K562 (cell line): ENCODE results near the gene CFL1. TPM values are rescaled to one million over a fixed set of nuclear protein-coding genes. Genes with fewer than 3 reads are reported as not detected.

Experiments used
- ATAC-seq: fragments of 200-7000 bp; cut with Tn5 transposase; 3 replicates; pipeline ENCODE4 v1.9.1; 2020; ENCODE audit warnings: moderate library complexity
- BruUV-seq: library from RNA; stranded (reverse); fragments of 400-500 nt; replicated peaks from 2 replicates; lab custom pipeline; 2021; lab: Mats Ljungman, UMichigan
- CTCF ChIA-PET: fragments of 300-600 bp; formaldehyde crosslinking; extraction: SDS; loops from one replicate; lab custom pipeline; 2021; ENCODE audit warnings: low intra/inter-chr PET ratio; lab: Yijun Ruan, JAX
- POLR2A ChIA-PET: fragments of 300-600, 350-650 bp; sonication (Branson Sonifier 250); formaldehyde crosslinking; extraction: SDS; loops from one replicate; lab custom pipeline; 2021; ENCODE audit warnings: antibody characterized with exemption, inconsistent platforms; lab: Yijun Ruan, JAX
- DNase-seq, 4 experiments: peaks; one replicate each; pipeline versions ENCODE4 v3.0.0 to v3.0.0-alpha.2; 2011 to 2018; ENCODE audit warnings: low spot score in 3 of 4, mixed read lengths in 3 of 4; ENCODE audit errors: extremely low read depth in 1 of 4
- FAIRE-seq: peaks from 2 replicates; lab custom pipeline; 2011; peaks lifted over from hg19 to GRCh38; lab: Jason Lieb, UNC
- H2AFZ ChIP-seq: 2 replicates; pipeline ENCODE4 v1.6.0; 2011; ENCODE audit warnings: low read depth, low read length, control low read depth, inconsistent platforms
- H3K27ac ChIP-seq: fragments of 200-600 bp; 3 replicates; pipeline ENCODE4 v1.8.0; 2011; ENCODE audit warnings: low read depth, mild to moderate bottlenecking, control low read depth, inconsistent platforms, low read length, moderate library complexity, mixed read lengths; ENCODE audit errors: extremely low read depth
- H3K27me3 ChIP-seq, 2 experiments: fragments of 300-600 bp in 1 of 2; 2 replicates in 1 of 2; 3 replicates in 1 of 2; pipeline versions ENCODE4 v1.6.0 to v1.8.0; 2011; ENCODE audit warnings: inconsistent platforms in 2 of 2, low read length in 2 of 2, mild to moderate bottlenecking in 1 of 2, mixed read lengths in 1 of 2, moderate library complexity in 1 of 2; ENCODE audit not compliant: control insufficient read depth in 2 of 2, insufficient read depth in 2 of 2
- H3K36me3 ChIP-seq: fragments of 300-600 bp; 3 replicates; pipeline ENCODE4 v1.8.0; 2011; ENCODE audit warnings: mild to moderate bottlenecking, low read length, inconsistent platforms; ENCODE audit not compliant: control insufficient read depth, insufficient read depth
- H3K4me1 ChIP-seq, 2 experiments: fragments of 200-600 bp in 1 of 2; replicated peaks in 1 of 2; 2 replicates in 1 of 2; 3 replicates in 1 of 2; pipeline versions ENCODE4 v1.5.1 to v1.8.0; 2011; ENCODE audit warnings: inconsistent platforms in 2 of 2, low read length in 2 of 2, mild to moderate bottlenecking in 1 of 2, mixed read lengths in 1 of 2, moderate library complexity in 1 of 2; ENCODE audit not compliant: control insufficient read depth in 2 of 2, insufficient read depth in 2 of 2
- H3K4me2 ChIP-seq: 2 replicates; pipeline ENCODE4 v1.6.1; 2011; ENCODE audit warnings: low read length, control low read depth, inconsistent platforms, mixed read lengths; ENCODE audit not compliant: insufficient read depth
- H3K4me3 ChIP-seq: fragments of 200-600 bp; sonication (generic), shearing (Covaris generic); 2 replicates; pipeline ENCODE4 v1.5.1; 2016; ENCODE audit warnings: control low read depth, inconsistent platforms
- H3K79me2 ChIP-seq: fragments of 200-600 bp; 3 replicates; pipeline ENCODE4 v1.8.0; 2011; ENCODE audit warnings: low read length, inconsistent platforms; ENCODE audit not compliant: control insufficient read depth, insufficient read depth
- H3K9ac ChIP-seq, 2 experiments: 2 replicates each; pipeline versions ENCODE4 v1.6.0 to v1.6.1; 2011; ENCODE audit warnings: low read depth in 2 of 2, low read length in 2 of 2, control low read depth in 1 of 2, inconsistent platforms in 1 of 2, mild to moderate bottlenecking in 1 of 2, mixed read lengths in 1 of 2; ENCODE audit not compliant: insufficient read depth in 1 of 2
- H3K9me1 ChIP-seq: one replicate; pipeline ENCODE4 v1.6.0; 2011; ENCODE audit warnings: inconsistent platforms, mild to moderate bottlenecking, low read length, moderate library complexity; ENCODE audit not compliant: control insufficient read depth, insufficient read depth
- H3K9me3 ChIP-seq: replicated peaks from 2 replicates; pipeline ENCODE4 v1.5.1; 2011; ENCODE audit warnings: low read depth, low read length, inconsistent platforms; ENCODE audit not compliant: control insufficient read depth, insufficient read depth
- H4K20me1 ChIP-seq: replicated peaks from 2 replicates; pipeline ENCODE4 v1.6.1; 2011; ENCODE audit warnings: low read length, inconsistent platforms, mixed read lengths; ENCODE audit not compliant: control insufficient read depth, insufficient read depth
- MTA2 ChIP-seq: fragments of 450-650 bp; IDR thresholded peaks from 2 replicates; pipeline ENCODE4 v1.6.1; 2016; ENCODE audit warnings: low read depth
- POLR2G ChIP-seq: fragments of 200-400 bp; formaldehyde crosslinking; IDR thresholded peaks from 2 replicates; pipeline ENCODE4 v1.6.1; 2017; ENCODE audit warnings: low read depth, mild to moderate bottlenecking, antibody characterized with exemption, low read length, moderate library complexity
- POLR2H ChIP-seq: IDR thresholded peaks from 2 replicates; pipeline ENCODE4 v1.6.1; 2016; ENCODE audit warnings: missing genetic modification characterization, low read depth, mild to moderate bottlenecking, control low read depth, missing compliant biosample characterization, moderate library complexity
- POLR3A ChIP-seq: IDR thresholded peaks from 2 replicates; pipeline ENCODE4 v1.6.1; 2011; ENCODE audit warnings: borderline replicate concordance, mild to moderate bottlenecking, moderate library complexity; ENCODE audit not compliant: insufficient read length, insufficient read depth; ENCODE audit errors: extremely low read depth
- PRDM10 ChIP-seq: fragments of 450-650 bp; IDR thresholded peaks from 2 replicates; pipeline ENCODE4 v1.6.1; 2018; ENCODE audit not compliant: partially characterized antibody
- RBFOX2 ChIP-seq: fragments of 200-400 bp; formaldehyde crosslinking; IDR thresholded peaks from 2 replicates; pipeline ENCODE4 v1.6.1; 2017; ENCODE audit warnings: low read depth, mild to moderate bottlenecking, low read length, moderate library complexity
- ZC3H8 ChIP-seq: fragments of 450-650 bp; IDR thresholded peaks from 2 replicates; pipeline ENCODE4 v1.6.1; 2017
- ZNF263 ChIP-seq: sonication (generic); formaldehyde crosslinking; IDR thresholded peaks from 2 replicates; pipeline ENCODE4 v1.8.0; 2022; ENCODE audit warnings: mild to moderate bottlenecking, missing genetic modification reagents, borderline replicate concordance
- ZNF318 ChIP-seq, 2 experiments: fragments of 450-650 bp; IDR thresholded peaks; 2 replicates each; pipeline ENCODE4 v1.6.1; 2016; ENCODE audit warnings: mild to moderate bottlenecking in 2 of 2, borderline replicate concordance in 1 of 2, low read depth in 1 of 2, moderate library complexity in 1 of 2
- WGBS: fragments of 100-300 bp; shearing (Covaris generic); methylation state at CpG from one replicate; pipeline ENCODE4 v1.1.6; 2016; ENCODE audit warnings: low coverage, mixed read lengths; ENCODE audit not compliant: insufficient coverage; ENCODE audit errors: missing lambda C conversion rate; 5-methylcytosine and 5-hydroxymethylcytosine counted together
- in situ Hi-C: fragments of 300-500 bp; cut with MboI; formaldehyde crosslinking; loops from 4 replicates; pipeline ENCODE4 v1.15.0; 2018; ENCODE audit warnings: inconsistent platforms, mixed read lengths
- intact Hi-C: fragments of 100-400 bp; cut with micrococcal nuclease; formaldehyde crosslinking; loops from 2 replicates; pipeline ENCODE4 v1.14.2; 2022
- polyA plus RNA-seq, 8 experiments: library from polyadenylated mRNA; depleted of rRNA in 4 of 8; stranded (reverse) in 5 of 8; unstranded in 3 of 8; fragments of >200 nt; fragmentation: Nextera tagmentation in 2 of 8; fragmentation: Illumina TruSeq in 1 of 8; extraction: Ambion mirVana in 2 of 8; extraction: Trizol in 1 of 8; gene quantifications; 2 replicates each; pipeline versions ENCODE4 v1.2.1 to v1.2.3, GENCODE V29; 2011 to 2014; ENCODE audit warnings: inconsistent platforms in 1 of 8, missing spikeins in 1 of 8
- total RNA-seq, 7 experiments: library from RNA; depleted of rRNA in 6 of 7; stranded (reverse); fragments of >200 nt in 6 of 7; fragmentation: Illumina TruSeq in 2 of 7; extraction: Trizol in 2 of 7; gene quantifications; 2 replicates each; pipeline versions ENCODE4 v1.2.1 to v1.2.3, GENCODE V29; 2011 to 2021; ENCODE audit warnings: low replicate concordance in 1 of 7

Gene CFL1
- total and polyA plus RNA-seq, 9 of the 15 experiments (the other 6 are each of a cell fraction or from before 2014, with no cell fraction given): 105 to 1,101 (median 859) TPM

- H3K27me3 ChIP-seq: no peaks in the 10 kb centered on the region; a peak in 1 of 5 replicates
- H3K4me2 ChIP-seq: peak overlapping the region; percentile 95
- H4K20me1 ChIP-seq: peaks cover 8% of the 10 kb centered on the region
- peaks cover 10 to 78% of the 10 kb centered on the region in 2 experiments for H3K4me1 ChIP-seq
- peak overlapping the region; percentile 96 for H3K27ac ChIP-seq
- H3K79me2 ChIP-seq: peaks cover 39% of the 10 kb centered on the region
- FAIRE-seq: no peak
- BruUV-seq: no TSS peak
- no peaks in the 10 kb centered on the region for H3K9me3 ChIP-seq
- no peaks in the 10 kb centered on the region for H3K9me1 ChIP-seq
- POLR2A ChIA-PET: interaction anchor here (0.9 to 5.6 kb wide), 10 partner anchors 8 to 437 kb away, joined by 3 to 151 read pairs (median 4); partner anchors contain the start of genes CCDC85B, FIBP and MALAT1
- H3K4me3 ChIP-seq: peak overlapping the region; percentile 95
- peak in 1 of 4 experiments; percentile 16 for DNase-seq
- in situ Hi-C loops: no loop called here
- intact Hi-C loops: no loop called here
- no peak overlapping the region for H2AFZ ChIP-seq
- WGBS: 60% methylated on average over 10 of the region's 13 CpGs
- H3K36me3 ChIP-seq: peaks cover 56% of the 10 kb centered on the region; the same call in 2 of the 3 replicates
- no peak for ATAC-seq
- CTCF ChIA-PET: no interaction called here
- peak overlapping the region; percentile 99 to 100 for H3K9ac ChIP-seq
- TF ChIP-seq ZNF263 (CRISPR knock-in tag) (peak; percentile 78), POLR2G (peak; percentile 68), RBFOX2 (peak; percentile 66), POLR2H (no peak), MTA2 (no peak), ZNF318 (IDR thresholded peaks at IDR 0.05; ENCODE audit: borderline replicate concordance in 1 of 2, low read depth in 1 of 2) (no peak), POLR3A (no peak), PRDM10 (no peak), ZC3H8 (no peak)
These were observed 3.7 kb upstream of the CFL1 start for GRCh38 chr11:65861533-65862183.
